Liver (tissue), 3 donors: ENCODE measurements around the gene THBS2.

Source experiments
- ATF3 ChIP-seq: IDR thresholded peaks from 2 replicates; pipeline ENCODE4 v1.6.1; 2016; ENCODE audit warnings: antibody characterized with exemption
- CTCF ChIP-seq: fragments of 150-350 bp; IDR thresholded peaks from 2 replicates; pipeline ENCODE4 v1.5.1; 2017; ENCODE audit warnings: improper control_type of control experiment, low read depth, low read length; ENCODE audit not compliant: missing input control
- EGR1 ChIP-seq, 2 donors: IDR thresholded peaks; 2 replicates each; pipeline ENCODE4 v1.6.1; 2016 to 2018; ENCODE audit warnings: antibody characterized with exemption in 2 of 2, low read depth in 2 of 2
- FOXA1 ChIP-seq: IDR thresholded peaks from 2 replicates; pipeline ENCODE4 v1.6.1; 2016; ENCODE audit warnings: antibody characterized with exemption
- GABPA ChIP-seq, 2 donors: IDR thresholded peaks in 1 of 2; conservative IDR thresholded peaks in 1 of 2; 2 replicates each; pipeline ENCODE4 v1.6.1; 2016; ENCODE audit warnings: antibody characterized with exemption in 2 of 2, mild to moderate bottlenecking in 1 of 2, moderate library complexity in 1 of 2
- HNF4G ChIP-seq: IDR thresholded peaks from 2 replicates; pipeline ENCODE4 v1.6.1; 2016; ENCODE audit warnings: antibody characterized with exemption
- JUND ChIP-seq, 2 donors: IDR thresholded peaks; 2 replicates each; pipeline ENCODE4 v1.6.1; 2016; ENCODE audit warnings: antibody characterized with exemption in 2 of 2
- NR2F2 ChIP-seq: IDR thresholded peaks from 2 replicates; pipeline ENCODE4 v1.6.1; 2016; ENCODE audit warnings: antibody characterized with exemption
- RAD21 ChIP-seq, 2 donors: IDR thresholded peaks; 2 replicates each; pipeline ENCODE4 v1.6.1; 2016; ENCODE audit warnings: antibody characterized with exemption in 2 of 2, mild to moderate bottlenecking in 2 of 2
- REST ChIP-seq: IDR thresholded peaks from 2 replicates; pipeline ENCODE4 v1.6.1; 2016; ENCODE audit warnings: antibody characterized with exemption, mild to moderate bottlenecking
- SP1 ChIP-seq: IDR thresholded peaks from 2 replicates; pipeline ENCODE4 v1.6.1; 2018; ENCODE audit warnings: antibody characterized with exemption, mild to moderate bottlenecking
- TAF1 ChIP-seq: conservative IDR thresholded peaks from 2 replicates; pipeline ENCODE4 v1.6.1; 2016; ENCODE audit warnings: antibody characterized with exemption, mild to moderate bottlenecking
- ZBTB33 ChIP-seq: IDR thresholded peaks from 2 replicates; pipeline ENCODE4 v1.6.1; 2016; ENCODE audit warnings: antibody characterized with exemption
- donor health status: healthy.
- donor health status: healthy.

GRCh38 chr6:169223006-169223405 lies 30.6 kb downstream of the THBS2 start:
- TF ChIP-seq REST (no peak), CTCF (no peak), TAF1 (no peak), ZBTB33 (no peak), NR2F2 (no peak), RAD21 (IDR thresholded peaks at IDR 0.05) (no peak), EGR1 (IDR thresholded peaks at IDR 0.05; ENCODE audit: low read depth in 2 of 2) (no peak), GABPA (IDR thresholded peaks at IDR 0.05 in 1 of 2, conservative IDR thresholded peaks at IDR 0.05 in 1 of 2) (no peak), JUND (IDR thresholded peaks at IDR 0.05) (no peak), HNF4G (no peak), SP1 (no peak), ATF3 (no peak), FOXA1 (no peak)
